Measurements from ENCODE around the gene LRIG1. TPM values are rescaled to one million over a fixed set of nuclear protein-coding genes. Genes with fewer than 3 reads are reported as not detected.
A peak's percentile ranks its signal among the peaks of the same experiment; 100 is the strongest.

Gene LRIG1
- total RNA-seq, 1 donor from 2014 or later, result 15.8 TPM

DNA sequence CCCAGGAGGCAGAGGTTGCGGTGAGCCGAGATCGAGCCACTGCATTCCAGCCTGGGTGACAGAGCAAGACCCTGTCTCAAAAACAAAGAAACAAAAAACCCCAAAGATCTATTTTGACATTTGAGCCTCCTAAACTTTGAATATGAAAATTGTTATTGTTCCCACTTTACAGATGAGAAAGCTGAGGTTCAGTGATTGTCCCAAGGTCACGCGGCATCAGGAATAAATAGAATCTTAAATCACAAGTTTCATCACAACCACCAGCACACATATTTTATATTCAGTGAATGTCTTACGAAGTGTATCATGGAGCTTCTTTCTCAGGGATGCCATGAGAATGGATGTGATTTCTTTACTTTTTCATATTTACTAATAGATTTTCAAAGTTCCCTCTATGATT is 5.3 kb upstream of the LRIG1 start:
- no peak for DNase-seq (ENCODE audit: low spot score)

DNA sequence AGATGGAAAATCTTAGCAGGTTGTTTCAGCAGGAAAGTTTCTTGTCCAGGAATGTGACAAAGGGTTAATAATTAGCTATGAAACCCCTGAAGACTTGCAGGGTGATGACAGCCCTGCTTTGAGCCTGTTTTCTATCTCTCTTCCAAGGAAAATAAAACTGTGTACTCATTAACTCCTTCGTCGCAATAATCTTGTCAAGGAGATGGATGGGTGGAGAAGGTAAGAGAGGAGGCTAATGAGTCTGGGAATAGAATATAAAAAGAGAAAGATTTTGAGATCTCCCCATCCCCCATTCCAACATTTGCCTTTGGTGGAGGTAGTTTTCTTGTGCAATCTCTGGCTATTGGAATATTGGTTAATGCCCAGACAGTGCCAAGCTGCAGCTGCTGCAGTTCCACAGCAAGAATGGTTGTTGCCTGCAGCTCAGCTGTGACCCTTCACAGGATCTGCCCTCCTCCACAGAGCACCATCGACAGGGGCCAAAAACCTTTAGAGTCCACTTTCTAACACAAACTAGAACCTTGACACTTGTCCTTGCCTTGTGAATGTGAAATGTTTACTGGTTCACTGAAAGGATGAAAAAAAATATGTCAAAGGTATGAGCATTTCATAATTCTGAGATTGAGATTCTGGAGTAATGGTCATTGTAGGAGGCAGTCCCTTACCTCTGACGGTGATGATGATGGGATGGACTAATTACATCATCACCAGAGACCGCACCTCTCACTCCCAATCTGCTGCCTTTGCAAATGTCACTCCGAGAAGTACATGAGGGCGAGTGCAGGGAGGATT is 4.2 kb upstream of the LRIG1 start:
- no peak for DNase-seq (ENCODE audit: low spot score)

DNA sequence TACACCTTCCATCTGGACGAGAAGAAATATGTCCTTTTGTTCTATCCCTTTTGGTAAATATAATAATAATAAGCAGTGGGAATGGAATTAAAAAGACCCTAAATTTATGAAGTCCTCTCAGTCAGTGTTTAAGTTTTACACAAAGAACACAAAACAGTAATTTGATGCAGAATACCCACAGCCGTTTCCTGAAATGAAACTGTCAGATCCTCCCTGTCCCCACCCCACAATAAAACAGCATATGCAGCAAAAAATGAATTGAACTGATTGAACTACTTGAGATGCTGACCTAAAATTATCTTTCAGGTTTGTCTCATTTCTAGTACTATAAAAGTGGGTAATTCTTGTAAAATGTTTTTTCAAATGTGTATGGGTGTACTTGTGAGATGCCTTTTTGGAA is 2.2 kb upstream of the LRIG1 start:
- no peak for DNase-seq (ENCODE audit: low spot score)

DNA sequence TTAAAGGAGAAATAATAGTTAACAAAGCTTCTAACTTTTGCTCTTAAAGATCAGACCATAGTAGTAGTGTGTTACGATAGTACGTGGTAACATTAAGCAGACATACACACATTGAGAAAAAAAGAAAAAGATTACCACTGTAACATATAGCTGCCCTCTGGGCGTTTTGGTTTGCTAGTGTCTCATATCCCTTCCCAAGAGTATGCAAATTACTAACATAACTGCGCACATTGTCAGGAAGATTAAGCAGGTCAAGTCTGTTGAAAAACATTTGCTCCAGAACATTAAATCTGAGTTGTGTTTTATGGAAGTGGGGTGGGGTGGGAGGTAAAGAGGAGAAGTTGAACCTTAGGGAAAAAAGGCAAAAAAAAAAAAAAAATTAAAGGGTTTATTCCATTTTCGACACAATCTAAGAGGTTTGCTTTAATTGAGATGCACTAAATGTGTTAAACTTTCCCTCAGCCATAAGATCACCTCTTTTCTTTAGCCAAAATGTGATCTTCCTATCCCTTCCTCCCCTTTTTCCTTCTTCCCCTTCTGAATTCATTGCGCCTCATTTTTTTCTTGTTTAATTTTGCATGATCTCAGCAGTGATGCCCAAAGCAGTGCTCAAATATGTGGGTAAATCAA is 1.5 kb upstream of the LRIG1 start:
- DNase-seq (ENCODE audit: low spot score), result no peak

DNA sequence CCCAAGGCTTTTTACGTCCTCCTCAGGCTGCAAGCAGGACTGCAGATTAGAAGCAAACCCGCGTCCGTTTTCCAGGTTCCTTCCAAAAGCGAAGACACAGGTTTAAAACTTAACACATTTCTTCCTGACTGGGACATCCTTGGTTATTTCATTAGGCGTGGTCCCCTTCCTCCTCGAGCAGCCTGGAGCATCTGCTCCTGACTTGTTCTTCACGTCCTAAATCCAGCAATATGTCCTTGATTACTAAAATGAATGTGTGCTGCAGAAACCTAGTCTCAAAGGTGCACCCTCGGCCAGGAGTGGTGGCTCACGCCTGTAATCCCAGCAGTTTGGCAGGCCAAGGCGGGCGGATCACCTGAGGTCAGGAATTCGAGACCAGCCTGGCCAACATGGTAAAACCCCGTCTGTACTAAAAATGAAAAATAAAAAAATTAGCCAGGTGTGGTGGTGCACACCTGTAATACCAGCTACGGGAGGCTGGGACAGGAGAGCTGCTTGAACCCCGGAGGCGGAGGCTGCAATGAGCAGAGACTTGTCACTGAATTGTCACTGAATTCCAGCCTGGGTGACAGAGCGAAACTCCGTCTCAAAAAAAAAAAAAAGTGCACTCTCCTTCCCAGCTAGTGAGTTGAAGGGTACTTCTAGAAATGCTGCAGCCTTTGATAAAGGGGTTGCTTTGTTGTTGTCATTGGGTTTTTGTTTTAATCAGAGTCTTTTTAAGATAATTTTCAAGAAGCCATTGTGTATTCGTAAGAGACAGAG is 842 bp upstream of the LRIG1 start:
- no peak for DNase-seq (ENCODE audit: low spot score)

DNA sequence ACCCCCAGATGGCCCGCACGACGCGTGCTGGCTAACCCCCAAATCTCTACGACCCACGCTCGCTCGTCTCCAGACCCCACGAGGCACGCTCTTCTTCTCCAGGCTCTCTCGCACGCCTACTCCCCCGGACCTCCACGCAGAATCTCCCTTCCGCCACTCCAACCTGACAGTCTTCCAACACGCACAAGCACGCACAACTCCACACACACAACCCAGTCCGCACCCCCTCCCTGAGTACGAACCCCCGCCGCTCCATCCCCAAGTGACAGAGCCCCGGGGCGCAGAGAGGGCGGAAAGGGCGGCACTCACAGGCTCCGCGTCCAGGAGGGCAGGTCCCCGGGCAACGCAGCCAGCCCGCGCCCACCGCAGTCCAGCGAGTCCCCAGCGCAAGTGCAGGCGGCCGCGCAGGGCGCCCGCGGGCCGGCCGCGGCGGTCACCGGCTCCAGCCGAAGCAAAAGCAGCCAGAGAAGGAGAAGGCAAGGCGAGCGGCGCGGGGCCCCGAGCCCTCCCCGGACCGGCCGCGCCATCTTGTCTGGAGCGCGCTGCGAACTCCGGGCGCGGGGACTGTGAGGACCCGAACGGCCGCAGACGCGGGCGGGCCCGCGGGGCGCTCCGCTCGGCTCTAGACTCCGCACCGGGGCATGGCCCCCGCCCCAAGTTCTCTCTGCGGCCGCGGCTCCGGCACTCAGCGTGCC is 794 bp downstream of the LRIG1 start:
- DNase-seq (ENCODE audit: low spot score), result peak; percentile 45

DNA sequence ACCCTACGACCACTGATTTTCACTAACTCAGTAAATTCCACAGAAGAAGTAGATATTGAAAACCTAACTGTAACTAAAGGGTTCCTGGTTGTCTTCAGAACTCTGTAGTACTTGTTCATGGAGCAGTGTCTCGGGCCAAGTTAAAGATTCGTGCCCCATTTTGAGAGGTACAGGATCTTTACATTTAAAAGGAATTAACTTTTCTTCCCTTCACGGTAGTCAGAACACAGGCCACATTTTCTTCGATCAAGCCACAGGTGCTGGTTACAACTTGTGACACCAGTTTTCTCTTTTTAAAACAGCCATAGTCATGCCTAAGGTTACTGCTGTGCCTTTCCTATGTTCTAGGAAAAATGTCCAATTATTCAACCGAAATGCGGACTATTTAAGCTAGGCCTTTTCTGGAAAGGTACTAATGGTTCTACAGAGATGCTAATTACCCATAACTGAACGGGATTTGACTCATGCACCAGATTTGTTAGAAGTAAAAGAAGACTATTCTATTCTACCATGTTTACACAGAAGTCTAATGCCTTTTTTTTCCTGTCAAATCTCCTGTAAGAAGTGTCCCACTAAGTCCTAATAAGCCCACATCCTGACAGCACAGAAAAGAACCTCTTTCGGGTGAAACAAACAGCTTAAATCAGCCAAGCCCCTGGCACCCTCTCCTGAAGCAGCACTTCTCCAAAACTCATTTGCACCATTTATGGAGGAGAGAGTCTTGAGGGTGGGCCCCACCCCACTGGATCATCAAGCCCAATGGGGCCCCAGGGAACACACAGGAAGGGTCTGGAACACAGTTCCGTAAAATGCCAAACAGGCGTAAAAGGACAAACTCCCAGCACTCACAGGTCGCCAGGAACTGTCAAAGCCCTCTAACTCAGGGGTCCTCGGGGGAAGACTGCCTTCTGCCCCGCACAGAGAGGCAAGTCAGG is 1.9 kb downstream of the LRIG1 start:
- no peak for DNase-seq (ENCODE audit: low spot score)

DNA sequence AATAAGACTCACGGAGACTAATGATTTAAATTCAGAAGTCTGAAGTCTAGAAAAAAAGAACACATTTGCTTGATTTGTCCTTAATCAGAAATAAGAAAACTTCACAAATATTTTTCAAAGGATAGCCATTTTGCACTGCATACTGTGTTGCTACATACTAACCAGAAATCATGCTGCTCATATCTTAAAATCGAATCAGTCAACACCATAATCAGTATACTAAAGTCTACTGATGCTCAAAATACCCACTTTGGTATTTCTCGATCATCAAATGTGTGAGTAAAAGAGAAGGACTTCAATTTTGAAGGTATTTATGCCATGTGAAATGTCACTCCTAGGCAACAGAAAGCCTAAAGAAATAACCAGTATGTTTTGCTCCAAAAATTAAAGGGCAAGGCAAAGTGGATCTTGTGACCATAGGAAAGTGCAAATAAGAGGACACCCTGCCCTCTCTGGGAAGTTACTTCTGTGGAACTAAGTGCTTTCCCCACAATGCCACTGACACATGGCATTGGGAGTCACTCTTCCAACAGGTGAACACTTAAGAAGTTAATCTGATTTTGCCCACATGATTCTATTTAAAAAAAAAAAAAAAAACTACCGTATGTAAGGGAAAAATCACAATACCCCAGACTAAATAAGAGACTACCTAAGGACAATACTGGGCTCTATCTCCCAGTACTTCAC is 2.7 kb downstream of the LRIG1 start:
- no peak for DNase-seq (ENCODE audit: low spot score)

DNA sequence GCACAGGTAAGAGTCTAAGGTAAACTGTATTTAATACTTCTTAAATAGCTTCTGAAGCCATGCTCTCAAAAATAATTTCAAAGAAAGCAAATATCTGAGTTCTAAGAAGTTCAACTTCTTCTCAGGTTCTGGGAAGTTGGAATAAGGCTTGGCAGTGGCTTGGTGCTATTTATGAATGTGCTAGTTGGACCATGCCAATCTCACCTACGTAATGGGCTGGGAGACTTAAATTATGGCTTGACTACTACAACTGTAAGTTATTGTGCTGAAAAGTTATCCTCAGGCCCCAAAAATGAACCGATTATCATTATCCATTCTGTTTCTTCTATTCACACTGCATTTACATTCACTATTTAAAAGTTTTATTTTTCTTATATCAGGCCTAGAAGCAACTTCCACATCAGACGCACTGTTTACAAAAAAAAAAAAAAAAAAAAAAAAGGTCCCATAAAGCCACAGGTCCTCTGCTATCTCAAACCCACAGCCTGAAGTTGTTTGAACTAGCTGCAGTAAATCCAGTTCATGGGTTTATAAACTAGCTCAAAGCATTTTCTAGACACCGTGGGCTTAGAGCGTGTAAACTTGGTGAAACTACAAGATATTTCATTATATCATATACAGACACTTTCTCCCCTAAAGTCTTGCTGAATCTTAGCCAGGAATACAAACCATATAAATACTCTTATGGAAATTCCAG is 3.4 kb downstream of the LRIG1 start:
- DNase-seq (ENCODE audit: low spot score), result no peak

DNA sequence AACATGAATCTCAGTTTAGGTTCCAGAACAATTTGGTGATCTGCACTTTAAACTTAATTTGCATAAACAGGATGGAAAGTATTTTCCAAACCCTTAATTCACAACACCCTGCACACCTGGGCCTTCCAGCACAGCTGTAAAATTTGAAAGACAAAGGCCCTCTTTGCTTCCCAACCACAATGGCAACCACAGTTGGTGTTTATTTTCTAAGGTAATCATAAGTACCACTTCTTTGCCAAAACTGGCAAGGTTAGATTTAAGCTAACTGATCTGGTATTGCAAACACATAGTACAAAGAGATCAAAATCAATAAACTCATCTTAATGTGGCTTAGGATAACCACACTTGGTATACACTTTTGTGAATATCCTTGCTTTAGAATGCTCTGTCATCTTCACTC is 4.1 kb downstream of the LRIG1 start:
- DNase-seq (ENCODE audit: low spot score), result no peak

DNA sequence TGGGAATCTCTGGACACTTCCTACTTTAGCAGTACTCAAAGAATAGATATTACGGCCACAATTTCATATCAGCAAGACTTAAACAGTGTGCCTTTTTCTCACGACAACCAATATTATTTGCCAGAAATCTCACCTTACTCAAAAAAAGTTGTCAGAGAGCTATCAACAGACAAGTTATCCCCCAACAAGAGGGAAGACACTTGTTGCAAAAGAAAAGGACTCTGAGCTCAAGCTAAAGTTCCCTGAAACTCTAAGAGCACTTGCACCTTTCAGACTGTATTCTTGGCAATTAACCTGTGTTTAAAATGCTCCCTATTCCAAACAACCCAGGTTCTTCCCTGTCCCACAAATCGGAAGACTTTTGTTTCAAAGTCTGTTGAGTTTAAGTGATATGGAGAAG is 4.5 kb downstream of the LRIG1 start:
- no peak for DNase-seq (ENCODE audit: low spot score)

DNA sequence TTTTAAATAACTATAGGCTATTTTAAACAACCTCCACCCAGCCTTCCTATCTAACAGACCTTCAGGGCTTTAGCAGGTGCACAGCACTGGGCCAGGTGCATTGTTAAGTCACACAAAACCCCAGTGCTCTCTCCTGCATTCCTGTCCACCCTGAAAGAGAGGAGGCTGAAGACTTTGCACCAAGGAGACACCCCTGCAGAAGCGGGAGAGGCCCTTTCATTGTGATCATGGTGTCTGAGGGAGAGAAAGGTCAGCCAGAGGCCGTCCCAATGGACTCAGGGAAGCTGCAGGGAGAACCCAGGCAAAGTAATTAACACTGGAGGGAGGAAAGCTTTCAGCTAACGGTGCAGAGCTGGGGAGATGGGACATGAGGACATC is 5.2 kb downstream of the LRIG1 start:
- no peak for DNase-seq (ENCODE audit: low spot score)

DNA sequence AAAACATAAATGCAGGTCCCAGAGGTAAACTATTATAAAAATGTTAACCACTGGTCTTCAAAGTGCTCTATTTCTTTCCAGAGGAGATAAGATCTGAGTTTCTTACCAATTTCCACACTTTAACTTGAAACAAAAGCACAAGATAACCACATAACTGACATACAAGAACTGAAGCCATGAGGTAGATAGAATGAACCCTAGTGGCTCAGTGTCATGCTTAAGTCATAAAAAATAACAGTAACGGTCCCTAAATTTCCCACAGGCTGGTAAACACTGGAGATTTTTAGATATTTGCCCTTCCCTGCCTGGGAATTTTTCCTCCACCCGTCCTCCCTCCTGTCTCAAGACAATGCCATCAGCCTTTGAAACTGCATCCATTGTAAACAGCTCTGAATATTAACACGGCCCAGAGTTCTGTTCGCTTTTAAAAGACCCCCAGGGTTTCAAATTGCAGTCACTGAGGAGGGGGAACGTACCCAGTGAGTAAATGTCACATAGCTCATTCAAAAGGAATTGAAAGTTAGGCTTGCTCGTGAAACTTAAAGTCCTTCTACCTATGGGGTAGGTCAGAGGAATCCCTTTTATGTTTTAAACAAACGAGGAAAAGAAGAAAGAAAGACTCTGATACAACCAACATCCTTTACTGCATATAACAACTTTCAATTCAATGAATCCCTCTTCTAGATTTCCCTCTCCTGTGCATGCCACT is 5.7 kb downstream of the LRIG1 start:
- DNase-seq (ENCODE audit: low spot score), result no peak

DNA sequence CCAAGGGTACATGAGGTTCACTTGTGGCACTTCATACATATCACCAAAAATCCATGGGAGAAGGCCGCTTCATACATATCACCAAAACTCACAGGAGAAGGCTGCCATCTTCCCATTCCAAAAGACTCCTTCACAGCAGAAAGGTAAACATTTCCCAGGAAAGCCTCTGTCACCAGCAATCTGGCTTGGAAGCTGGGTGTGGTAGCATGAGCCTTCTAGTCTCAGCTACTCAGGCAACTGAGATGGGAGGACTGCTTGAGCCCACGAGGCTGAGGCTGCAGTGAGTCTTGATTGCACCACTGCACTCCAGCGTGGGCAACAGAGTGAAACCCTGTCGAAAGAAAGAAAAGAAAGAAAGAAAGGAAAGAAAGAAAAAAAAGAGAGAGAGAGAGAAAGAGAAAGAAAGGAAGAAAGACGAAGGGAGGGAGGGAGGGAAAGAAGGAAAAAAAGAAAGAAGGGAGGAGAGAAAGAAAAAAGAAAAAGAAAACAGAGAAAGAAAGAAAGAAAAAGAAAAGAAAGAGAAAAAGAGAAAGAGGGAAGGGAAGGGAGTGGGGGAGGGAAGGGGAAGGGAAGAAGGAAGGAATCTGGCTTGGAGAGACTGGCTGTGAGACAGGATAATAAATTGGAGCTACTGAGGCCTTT is 7.2 kb downstream of the LRIG1 start:
- no peak for DNase-seq (ENCODE audit: low spot score)

DNA sequence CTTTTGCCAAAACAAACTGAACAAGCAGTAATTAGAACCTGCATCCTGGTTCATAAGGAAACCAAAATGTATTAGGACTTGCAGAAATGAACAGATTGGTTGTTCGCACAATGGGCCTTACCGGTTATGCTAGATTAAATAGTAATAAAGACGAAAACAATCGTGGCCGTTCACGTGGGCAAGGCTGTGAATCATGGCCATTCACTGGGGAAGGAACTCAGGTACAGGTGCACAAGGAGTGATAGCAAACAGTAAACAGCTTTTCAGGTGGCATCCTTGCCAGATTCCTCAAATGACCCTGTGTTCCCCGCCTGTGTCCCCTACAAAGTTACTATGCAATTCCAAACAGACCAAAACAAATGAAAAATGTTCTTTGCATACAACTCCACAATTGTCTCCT is 8.2 kb downstream of the LRIG1 start:
- no peak for DNase-seq (ENCODE audit: low spot score)

DNA sequence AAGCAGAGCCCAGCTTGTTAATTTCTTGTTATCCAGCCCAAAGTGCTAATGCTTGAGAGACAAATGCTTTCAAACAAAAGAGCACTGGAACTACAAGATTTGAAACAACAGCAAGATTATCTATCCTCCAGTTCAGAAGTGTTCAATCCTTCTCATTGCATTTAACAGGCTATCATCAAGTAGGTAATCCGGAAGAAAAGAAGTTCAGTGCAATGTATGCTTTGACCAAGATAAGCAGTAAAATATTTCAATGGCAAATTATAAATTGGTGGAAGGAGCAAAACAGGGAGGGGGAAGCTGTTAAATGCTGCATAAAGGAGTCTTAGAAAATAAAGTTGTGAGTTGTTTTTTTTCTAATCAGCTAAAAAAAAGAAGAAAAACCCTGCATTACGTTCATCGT is 8.8 kb downstream of the LRIG1 start:
- no peak for DNase-seq (ENCODE audit: low spot score)

DNA sequence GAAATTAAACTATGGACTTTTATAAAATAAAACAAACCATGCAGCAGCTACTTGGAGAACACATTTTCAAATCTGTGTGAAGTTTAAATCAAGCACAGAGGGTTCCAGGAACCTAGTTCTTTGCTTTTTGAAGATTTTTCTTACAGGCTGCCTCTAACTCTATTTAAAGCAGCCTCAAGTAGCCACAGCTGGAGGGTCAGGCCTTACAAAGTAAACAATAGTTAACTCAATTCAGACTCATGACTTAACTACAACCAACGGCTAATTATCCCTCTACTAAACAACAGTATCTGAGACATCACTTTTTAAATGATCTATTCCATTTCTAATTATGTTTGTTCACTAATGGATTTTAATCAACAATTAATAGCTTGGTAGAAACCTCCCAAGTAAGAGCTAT is 9.8 kb downstream of the LRIG1 start:
- no peak for DNase-seq (ENCODE audit: low spot score)

DNA sequence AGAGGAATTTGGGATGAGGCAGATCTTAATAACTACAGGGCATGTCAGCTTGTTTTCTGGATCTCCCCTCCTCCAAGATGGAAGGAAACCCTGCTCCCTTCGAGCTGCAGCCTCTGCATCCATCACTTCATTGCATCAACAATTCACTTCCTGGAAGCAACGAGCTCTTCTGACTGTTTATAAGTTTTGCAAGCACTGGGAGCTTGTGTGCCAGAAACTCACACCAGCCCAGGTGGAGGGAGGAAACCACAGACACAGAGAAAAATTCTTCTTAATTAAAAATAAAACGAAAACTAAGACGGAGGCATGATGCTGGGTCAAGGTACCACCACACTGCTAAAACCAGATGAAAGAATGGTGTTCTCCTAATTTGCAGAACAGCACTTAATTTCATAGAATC is 10.6 kb downstream of the LRIG1 start:
- no peak for DNase-seq (ENCODE audit: low spot score)

DNA sequence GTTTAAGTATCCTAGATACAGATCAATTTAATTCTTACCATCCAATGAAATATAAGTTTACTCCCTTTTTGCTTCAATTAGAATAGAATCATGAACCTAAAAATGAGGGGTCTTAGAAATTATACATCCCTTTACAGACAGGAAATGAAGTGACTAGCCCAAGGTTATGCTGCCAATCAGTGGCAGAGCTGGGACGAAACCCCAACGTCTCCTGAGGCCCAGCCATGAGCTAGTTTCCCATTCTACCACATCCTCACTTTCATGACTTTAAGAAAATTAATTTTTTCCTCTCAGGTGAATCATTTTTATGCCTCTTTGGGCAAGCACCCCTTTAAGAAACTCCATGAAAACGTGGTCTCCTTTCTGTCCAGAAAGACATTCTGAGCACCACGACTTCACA is 11.2 kb downstream of the LRIG1 start:
- DNase-seq (ENCODE audit: low spot score), result no peak

Data from ureter (tissue), 1 donor.